PFSK-1 (cell line): ENCODE data around the gene SRP54.

Experiments used
- FOXP2 ChIP-seq: optimal IDR thresholded peaks from 2 replicates; pipeline ENCODE3; 2011; ENCODE audit warnings: borderline replicate concordance, control low read depth, inconsistent platforms; ENCODE audit not compliant: insufficient read depth; ENCODE audit errors: extremely low read length, extremely low read depth
- POLR2AphosphoS5 ChIP-seq: IDR thresholded peaks from 2 replicates; pipeline ENCODE4 v1.6.1; 2012; ENCODE audit warnings: low read depth, mild to moderate bottlenecking, control low read depth, low read length, moderate library complexity
- SIN3A ChIP-seq: IDR thresholded peaks from 2 replicates; pipeline ENCODE4 v1.6.1; 2012; ENCODE audit warnings: mild to moderate bottlenecking, low read length, moderate library complexity, borderline replicate concordance; ENCODE audit not compliant: insufficient read depth
- TAF1 ChIP-seq: IDR thresholded peaks from 2 replicates; pipeline ENCODE4 v1.6.1; 2012; ENCODE audit warnings: low read length, control low read depth, borderline replicate concordance; ENCODE audit not compliant: insufficient read depth
- TF ChIP-seq, protein P1 (sequence below), 2 experiments: IDR thresholded peaks; 2 replicates each; pipeline versions ENCODE4 v1.6.1 to v1.8.0; 2011 to 2012; ENCODE audit warnings: low read depth in 2 of 2, low read length in 2 of 2, control low read depth in 1 of 2, inconsistent platforms in 1 of 2, mild to moderate bottlenecking in 1 of 2, moderate library complexity in 1 of 2; ENCODE audit not compliant: insufficient read depth in 1 of 2

DNA sequence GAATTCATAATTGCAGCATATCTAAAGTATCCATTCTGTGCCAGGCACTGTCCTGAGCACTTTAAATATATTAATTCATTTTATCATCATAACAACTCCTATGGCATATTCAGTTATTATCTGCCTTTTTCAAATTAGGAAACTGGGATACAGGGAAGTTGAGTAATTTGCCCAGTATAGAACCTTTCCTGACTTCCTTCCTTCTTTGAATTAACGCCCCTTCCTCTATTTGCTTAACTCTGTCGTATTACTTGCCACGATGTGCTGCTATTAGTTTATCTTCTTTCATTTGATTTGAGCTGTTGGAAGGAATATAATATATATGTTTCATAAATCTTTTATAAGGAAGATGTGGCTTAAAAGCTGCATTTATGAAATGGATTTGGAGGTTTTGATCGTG, 37.9 kb downstream of the SRP54 start:
- no peak for TF ChIP-seq TAF1
- TF ChIP-seq POLR2AphosphoS5, result no peak
- TF ChIP-seq, protein P1, sequence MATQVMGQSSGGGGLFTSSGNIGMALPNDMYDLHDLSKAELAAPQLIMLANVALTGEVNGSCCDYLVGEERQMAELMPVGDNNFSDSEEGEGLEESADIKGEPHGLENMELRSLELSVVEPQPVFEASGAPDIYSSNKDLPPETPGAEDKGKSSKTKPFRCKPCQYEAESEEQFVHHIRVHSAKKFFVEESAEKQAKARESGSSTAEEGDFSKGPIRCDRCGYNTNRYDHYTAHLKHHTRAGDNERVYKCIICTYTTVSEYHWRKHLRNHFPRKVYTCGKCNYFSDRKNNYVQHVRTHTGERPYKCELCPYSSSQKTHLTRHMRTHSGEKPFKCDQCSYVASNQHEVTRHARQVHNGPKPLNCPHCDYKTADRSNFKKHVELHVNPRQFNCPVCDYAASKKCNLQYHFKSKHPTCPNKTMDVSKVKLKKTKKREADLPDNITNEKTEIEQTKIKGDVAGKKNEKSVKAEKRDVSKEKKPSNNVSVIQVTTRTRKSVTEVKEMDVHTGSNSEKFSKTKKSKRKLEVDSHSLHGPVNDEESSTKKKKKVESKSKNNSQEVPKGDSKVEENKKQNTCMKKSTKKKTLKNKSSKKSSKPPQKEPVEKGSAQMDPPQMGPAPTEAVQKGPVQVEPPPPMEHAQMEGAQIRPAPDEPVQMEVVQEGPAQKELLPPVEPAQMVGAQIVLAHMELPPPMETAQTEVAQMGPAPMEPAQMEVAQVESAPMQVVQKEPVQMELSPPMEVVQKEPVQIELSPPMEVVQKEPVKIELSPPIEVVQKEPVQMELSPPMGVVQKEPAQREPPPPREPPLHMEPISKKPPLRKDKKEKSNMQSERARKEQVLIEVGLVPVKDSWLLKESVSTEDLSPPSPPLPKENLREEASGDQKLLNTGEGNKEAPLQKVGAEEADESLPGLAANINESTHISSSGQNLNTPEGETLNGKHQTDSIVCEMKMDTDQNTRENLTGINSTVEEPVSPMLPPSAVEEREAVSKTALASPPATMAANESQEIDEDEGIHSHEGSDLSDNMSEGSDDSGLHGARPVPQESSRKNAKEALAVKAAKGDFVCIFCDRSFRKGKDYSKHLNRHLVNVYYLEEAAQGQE (IDR thresholded peaks at IDR 0.05; ENCODE audit: insufficient read depth in 1 of 2, low read depth in 2 of 2, low read length in 2 of 2), result no peak
- TF ChIP-seq SIN3A, result no peak
- no peak for TF ChIP-seq FOXP2
